Osteocyte (in vitro differentiated cells): ENCODE measurements around the gene DOCK3. TPM values are rescaled to one million over a fixed set of nuclear protein-coding genes. Genes with fewer than 3 reads are reported as not detected.

Experiments
- DNase-seq: peaks from one replicate; pipeline ENCODE4 v3.0.0; 2021; ENCODE audit warnings: mixed read lengths; ENCODE audit not compliant: unreplicated experiment; ENCODE audit errors: extremely low spot score
- H3K27ac Mint-ChIP-seq: one replicate; pipeline ENCODE4 v1.8.0; 2021; ENCODE audit warnings: mild to moderate bottlenecking, mixed read lengths; ENCODE audit not compliant: unreplicated experiment
- H3K27me3 Mint-ChIP-seq: one replicate; pipeline ENCODE4 v1.8.0; 2021; ENCODE audit warnings: mixed read lengths; ENCODE audit not compliant: unreplicated experiment
- H3K36me3 Mint-ChIP-seq: one replicate; pipeline ENCODE4 v1.8.0; 2021; ENCODE audit warnings: mixed read lengths; ENCODE audit not compliant: unreplicated experiment
- H3K4me1 Mint-ChIP-seq: one replicate; pipeline ENCODE4 v1.8.0; 2021; ENCODE audit warnings: mixed read lengths; ENCODE audit not compliant: unreplicated experiment
- H3K4me3 Mint-ChIP-seq: one replicate; pipeline ENCODE4 v1.8.0; 2021; ENCODE audit warnings: mild to moderate bottlenecking, moderate library complexity, mixed read lengths; ENCODE audit not compliant: unreplicated experiment
- H3K9me3 Mint-ChIP-seq: one replicate; pipeline ENCODE4 v1.8.0; 2021; ENCODE audit warnings: mixed read lengths; ENCODE audit not compliant: unreplicated experiment
- total RNA-seq: library from RNA; stranded (reverse); gene quantifications from 2 replicates; pipeline ENCODE4 v1.2.1, GENCODE V29; 2021
- TF ChIP-seq, protein P1 (sequence below): fragments of 200-600 bp; sonication (generic); IDR thresholded peaks from 2 replicates; pipeline ENCODE4 v1.5.0; 2021; ENCODE audit warnings: antibody characterized with exemption, mild to moderate bottlenecking, moderate library complexity

DOCK3 gene
- total RNA-seq, 1 donor from 2014 or later = 0.24 TPM

GRCh38 chr3:51378726-51379125 lies 704.0 kb downstream of the DOCK3 start:
- H3K27ac Mint-ChIP-seq = no peak overlapping the region
- H3K27me3 Mint-ChIP-seq = no peaks in the 10 kb centered on the region
- H3K4me3 Mint-ChIP-seq = no peak overlapping the region
- H3K36me3 Mint-ChIP-seq = no peaks in the 10 kb centered on the region
- TF ChIP-seq, protein P1, sequence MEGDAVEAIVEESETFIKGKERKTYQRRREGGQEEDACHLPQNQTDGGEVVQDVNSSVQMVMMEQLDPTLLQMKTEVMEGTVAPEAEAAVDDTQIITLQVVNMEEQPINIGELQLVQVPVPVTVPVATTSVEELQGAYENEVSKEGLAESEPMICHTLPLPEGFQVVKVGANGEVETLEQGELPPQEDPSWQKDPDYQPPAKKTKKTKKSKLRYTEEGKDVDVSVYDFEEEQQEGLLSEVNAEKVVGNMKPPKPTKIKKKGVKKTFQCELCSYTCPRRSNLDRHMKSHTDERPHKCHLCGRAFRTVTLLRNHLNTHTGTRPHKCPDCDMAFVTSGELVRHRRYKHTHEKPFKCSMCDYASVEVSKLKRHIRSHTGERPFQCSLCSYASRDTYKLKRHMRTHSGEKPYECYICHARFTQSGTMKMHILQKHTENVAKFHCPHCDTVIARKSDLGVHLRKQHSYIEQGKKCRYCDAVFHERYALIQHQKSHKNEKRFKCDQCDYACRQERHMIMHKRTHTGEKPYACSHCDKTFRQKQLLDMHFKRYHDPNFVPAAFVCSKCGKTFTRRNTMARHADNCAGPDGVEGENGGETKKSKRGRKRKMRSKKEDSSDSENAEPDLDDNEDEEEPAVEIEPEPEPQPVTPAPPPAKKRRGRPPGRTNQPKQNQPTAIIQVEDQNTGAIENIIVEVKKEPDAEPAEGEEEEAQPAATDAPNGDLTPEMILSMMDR = no peak
- no peak for DNase-seq
- H3K4me1 Mint-ChIP-seq = peaks cover 4% of the 10 kb centered on the region
- H3K9me3 Mint-ChIP-seq = no peaks in the 10 kb centered on the region

GRCh38 chr3:51379301-51379700 lies 704.6 kb downstream of the DOCK3 start:
- H3K9me3 Mint-ChIP-seq = no peaks in the 10 kb centered on the region
- no peaks in the 10 kb centered on the region for H3K36me3 Mint-ChIP-seq
- no peak overlapping the region for H3K27ac Mint-ChIP-seq
- TF ChIP-seq, protein P1 = no peak
- DNase-seq = no peak
- H3K27me3 Mint-ChIP-seq = no peaks in the 10 kb centered on the region
- no peak overlapping the region for H3K4me3 Mint-ChIP-seq
- peaks cover 9% of the 10 kb centered on the region for H3K4me1 Mint-ChIP-seq

GRCh38 chr3:51379746-51380455 lies 705.2 kb downstream of the DOCK3 start:
- DNase-seq = no peak
- Mint-ChIP-seq H3K4me1 (peaks cover 9% of the 10 kb centered on the region), H3K4me3 (no peak overlapping the region), H3K27ac (no peak overlapping the region), H3K27me3 (no peaks in the 10 kb centered on the region), H3K36me3 (no peaks in the 10 kb centered on the region), H3K9me3 (no peaks in the 10 kb centered on the region)
- TF ChIP-seq, protein P1 = no peak

GRCh38 chr3:51380601-51381332 lies 706.0 kb downstream of the DOCK3 start:
- H3K4me3 Mint-ChIP-seq = no peak overlapping the region
- DNase-seq = no peak
- H3K27ac Mint-ChIP-seq = no peak overlapping the region
- no peaks in the 10 kb centered on the region for H3K9me3 Mint-ChIP-seq
- H3K27me3 Mint-ChIP-seq = no peaks in the 10 kb centered on the region
- no peaks in the 10 kb centered on the region for H3K36me3 Mint-ChIP-seq
- H3K4me1 Mint-ChIP-seq = peaks cover 14% of the 10 kb centered on the region
- TF ChIP-seq, protein P1 = no peak

DNA sequence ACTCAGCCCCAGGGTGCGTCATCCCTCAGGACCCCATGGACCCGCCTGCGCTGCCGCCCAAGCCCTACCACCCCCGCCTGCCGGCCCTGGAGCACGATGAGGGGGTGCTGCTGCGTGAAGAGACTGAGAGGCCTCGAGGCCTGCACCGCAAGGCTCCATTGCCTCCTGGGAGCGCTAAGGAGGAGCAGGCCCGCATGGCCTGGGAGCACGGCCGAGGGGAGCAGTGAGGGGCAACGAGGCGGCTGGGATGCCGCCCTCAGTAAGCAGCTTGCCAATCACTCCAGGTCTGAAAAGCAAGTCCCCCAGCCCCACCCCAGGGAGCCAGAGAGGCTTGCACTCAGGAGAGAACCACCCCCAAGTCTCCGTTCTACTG lies 706.6 kb downstream of the DOCK3 start:
- Mint-ChIP-seq H3K27me3 (no peaks in the 10 kb centered on the region), H3K4me3 (no peak overlapping the region)

More for the DNA sequence above, 706.6 kb downstream of the DOCK3 start:
- TF ChIP-seq, protein P1 = no peak
- Mint-ChIP-seq H3K4me1 (peaks cover 20% of the 10 kb centered on the region), H3K9me3 (no peaks in the 10 kb centered on the region), H3K36me3 (no peaks in the 10 kb centered on the region), H3K27ac (no peak overlapping the region)
- no peak for DNase-seq
